H9 (cell line): ENCODE data around the gene ARSG. TPM values are rescaled to one million over a fixed set of nuclear protein-coding genes. Genes with fewer than 3 reads are reported as not detected.

Source experiments
- DNase-seq: peaks from one replicate; pipeline ENCODE4 v3.0.0-alpha.2; 2017
- H2AFZ ChIP-seq: one replicate; pipeline ENCODE4 v1.6.1; 2013; ENCODE audit warnings: mild to moderate bottlenecking, low read length, control low read depth, moderate library complexity
- H2AK5ac ChIP-seq: 2 replicates; pipeline ENCODE4 v1.6.1; 2013; ENCODE audit warnings: low read length, control low read depth, mixed read lengths; ENCODE audit not compliant: insufficient read length
- H2BK120ac ChIP-seq: one replicate; pipeline ENCODE4 v1.6.1; 2013; ENCODE audit warnings: low read depth, mild to moderate bottlenecking, low read length, control low read depth, inconsistent platforms; ENCODE audit not compliant: poor library complexity, severe bottlenecking
- H2BK12ac ChIP-seq: 2 replicates; pipeline ENCODE4 v1.6.1; 2013; ENCODE audit warnings: low read length, control low read depth, mixed read lengths, low read depth; ENCODE audit not compliant: insufficient read length
- H2BK15ac ChIP-seq: 2 replicates; pipeline ENCODE4 v1.6.1; 2013; ENCODE audit warnings: low read depth, low read length, control low read depth
- H2BK20ac ChIP-seq: one replicate; pipeline ENCODE4 v1.6.1; 2013; ENCODE audit warnings: low read depth, mild to moderate bottlenecking, low read length, control low read depth, inconsistent platforms; ENCODE audit not compliant: poor library complexity, severe bottlenecking
- H2BK5ac ChIP-seq: 2 replicates; pipeline ENCODE4 v1.6.1; 2013; ENCODE audit warnings: low read length, control low read depth, mixed read lengths; ENCODE audit not compliant: insufficient read length
- H3K14ac ChIP-seq: 2 replicates; pipeline ENCODE4 v1.6.1; 2013; ENCODE audit warnings: low read length, control low read depth; ENCODE audit not compliant: insufficient read depth
- H3K18ac ChIP-seq: 2 replicates; pipeline ENCODE4 v1.6.1; 2013; ENCODE audit warnings: low read depth, mild to moderate bottlenecking, mixed read lengths, low read length, control low read depth; ENCODE audit not compliant: insufficient read length
- H3K23ac ChIP-seq: 2 replicates; pipeline ENCODE4 v1.6.1; 2013; ENCODE audit warnings: low read length, control low read depth, mixed read lengths, low read depth; ENCODE audit not compliant: insufficient read length
- H3K23me2 ChIP-seq: 2 replicates; pipeline ENCODE4 v1.6.1; 2013; ENCODE audit warnings: low read depth, mild to moderate bottlenecking, mixed read lengths, low read length, control low read depth; ENCODE audit not compliant: insufficient read length, poor library complexity, severe bottlenecking
- H3K27ac ChIP-seq: 2 replicates; pipeline ENCODE4 v1.5.1; 2013; ENCODE audit warnings: low read length, control low read depth, mixed read lengths, low read depth; ENCODE audit not compliant: insufficient read length
- H3K27me3 ChIP-seq: 2 replicates; pipeline ENCODE4 v1.6.1; 2013; ENCODE audit warnings: low read length, control low read depth, inconsistent platforms; ENCODE audit not compliant: insufficient read depth
- H3K4ac ChIP-seq: 2 replicates; pipeline ENCODE4 v1.6.1; 2013; ENCODE audit warnings: low read depth, mild to moderate bottlenecking, control low read depth, inconsistent platforms, low read length, moderate library complexity
- H3K4me1 ChIP-seq: 2 replicates; pipeline ENCODE4 v1.6.1; 2013; ENCODE audit warnings: low read length, control low read depth, inconsistent platforms; ENCODE audit not compliant: insufficient read depth
- H3K4me2 ChIP-seq: 2 replicates; pipeline ENCODE4 v1.6.1; 2013; ENCODE audit warnings: low read length, control low read depth, mixed read lengths; ENCODE audit not compliant: insufficient read length, insufficient read depth
- H3K56ac ChIP-seq: 2 replicates; pipeline ENCODE4 v1.6.1; 2013; ENCODE audit warnings: low read depth, mild to moderate bottlenecking, mixed read lengths, low read length, control low read depth; ENCODE audit not compliant: insufficient read length
- H3K79me1 ChIP-seq: 2 replicates; pipeline ENCODE4 v1.6.1; 2013; ENCODE audit warnings: low read depth, mild to moderate bottlenecking, moderate library complexity, low read length, control low read depth, inconsistent platforms; ENCODE audit not compliant: insufficient read depth, poor library complexity, severe bottlenecking
- H3K79me2 ChIP-seq: 2 replicates; pipeline ENCODE4 v1.6.1; 2013; ENCODE audit warnings: low read length, control low read depth, inconsistent platforms; ENCODE audit not compliant: insufficient read depth
- H3K9ac ChIP-seq: 2 replicates; pipeline ENCODE4 v1.6.1; 2013; ENCODE audit warnings: low read length, control low read depth, mixed read lengths; ENCODE audit not compliant: insufficient read length; ENCODE audit errors: extremely low read depth
- H3K9me3 ChIP-seq: one replicate; pipeline ENCODE4 v1.6.1; 2013; ENCODE audit warnings: low read depth, low read length, inconsistent platforms; ENCODE audit not compliant: control insufficient read depth
- H3T11ph ChIP-seq: one replicate; pipeline ENCODE4 v1.6.1; 2013; ENCODE audit warnings: mild to moderate bottlenecking, low read length, control low read depth, inconsistent platforms
- H4K20me1 ChIP-seq: one replicate; pipeline ENCODE4 v1.6.1; 2013; ENCODE audit not compliant: control insufficient read depth, insufficient read length, insufficient read depth
- H4K5ac ChIP-seq: 2 replicates; pipeline ENCODE4 v1.6.1; 2013; ENCODE audit warnings: low read depth, mild to moderate bottlenecking, mixed read lengths, low read length, control low read depth; ENCODE audit not compliant: insufficient read length
- H4K8ac ChIP-seq: replicated peaks from 2 replicates; pipeline ENCODE4 v1.6.1; 2013; ENCODE audit warnings: low read length, control low read depth, mixed read lengths, low read depth; ENCODE audit not compliant: insufficient read length
- H4K91ac ChIP-seq: 2 replicates; pipeline ENCODE4 v1.6.1; 2013; ENCODE audit warnings: low read depth, mild to moderate bottlenecking, moderate library complexity, mixed read lengths, low read length, control low read depth; ENCODE audit not compliant: insufficient read length
- H3K27ac Mint-ChIP-seq, 3 experiments: 2 replicates in 2 of 3; 3 replicates in 1 of 3; pipeline ENCODE4 v1.8.0; 2020 to 2021; ENCODE audit warnings: mixed read lengths in 3 of 3, mild to moderate bottlenecking in 1 of 3, moderate library complexity in 1 of 3
- H3K27me3 Mint-ChIP-seq: 2 replicates; pipeline ENCODE4 v1.8.0; 2021; ENCODE audit warnings: low read depth, mild to moderate bottlenecking, moderate library complexity, mixed read lengths
- H3K36me3 Mint-ChIP-seq, 3 experiments: 2 replicates in 2 of 3; 3 replicates in 1 of 3; pipeline ENCODE4 v1.8.0; 2020 to 2021; ENCODE audit warnings: low read depth in 3 of 3, mixed read lengths in 3 of 3; ENCODE audit not compliant: insufficient read depth in 1 of 3
- H3K4me1 Mint-ChIP-seq, 2 experiments: 2 replicates each; pipeline ENCODE4 v1.8.0; 2020; ENCODE audit warnings: mixed read lengths in 2 of 2
- H3K4me3 Mint-ChIP-seq, 2 experiments: 2 replicates in 1 of 2; 3 replicates in 1 of 2; pipeline ENCODE4 v1.8.0; 2020 to 2021; ENCODE audit warnings: mild to moderate bottlenecking in 2 of 2, mixed read lengths in 2 of 2, moderate library complexity in 1 of 2
- H3K9me3 Mint-ChIP-seq, 2 experiments: 2 replicates in 1 of 2; 3 replicates in 1 of 2; pipeline ENCODE4 v1.8.0; 2020; ENCODE audit warnings: mild to moderate bottlenecking in 2 of 2, mixed read lengths in 2 of 2, moderate library complexity in 1 of 2
- CTCF ChIP-seq: fragments of 200-600 bp; sonication (generic); conservative IDR thresholded peaks from 3 replicates; pipeline ENCODE4 v1.8.0; 2021; ENCODE audit warnings: antibody characterized with exemption, mild to moderate bottlenecking
- WGBS: extraction: QIAGEN DNeasy Blood & Tissue Kit; methylation state at CpG from one replicate; pipeline ENCODE4 v1.1.7; 2013; ENCODE audit warnings: missing lambda C conversion rate, low lambda C conversion rate, mixed read lengths; ENCODE audit not compliant: insufficient read length; ENCODE audit errors: extremely low coverage; 5-methylcytosine and 5-hydroxymethylcytosine counted together
- total RNA-seq: library from RNA; stranded (reverse); gene quantifications from 2 replicates; pipeline ENCODE4 v1.2.1, GENCODE V29; 2021

Gene ARSG
- total RNA-seq, 1 experiment from 2014 or later = 3.6 TPM

GRCh38 chr17:68390888-68391545 lies 99.7 kb downstream of the ARSG start:
- no peak overlapping the region; the same call in 1 of the 2 replicates for H3K14ac ChIP-seq

More at GRCh38 chr17:68390888-68391545, 99.7 kb downstream of the ARSG start:
- Mint-ChIP-seq H3K27ac (no peak overlapping the region), H3K9me3 (peaks cover 5 to 7% of the 10 kb centered on the region in 2 experiments; a peak in 4 of 5 replicates), H3K27me3 (peaks cover 2% of the 10 kb centered on the region; the same call in 1 of the 2 replicates), H3K4me3 (no peak overlapping the region), H3K4me1 (peaks cover 0 to 6% of the 10 kb centered on the region in 2 experiments; a peak in 2 of 4 replicates), H3K36me3 (peaks cover 0 to 6% (median 5%) of the 10 kb centered on the region in 3 experiments; a peak in 4 of 7 replicates)
- H4K91ac ChIP-seq = no peak overlapping the region
- H4K8ac ChIP-seq = no peak overlapping the region
- no peaks in the 10 kb centered on the region for H3K9me3 ChIP-seq
- no peak overlapping the region for H3T11ph ChIP-seq
- no peak overlapping the region for H3K18ac ChIP-seq
- H3K23me2 ChIP-seq = no peaks in the 10 kb centered on the region
- no peaks in the 10 kb centered on the region for H3K27me3 ChIP-seq
- H2BK20ac ChIP-seq = no peak overlapping the region
- H3K23ac ChIP-seq = no peak overlapping the region
- no peak overlapping the region for H2BK15ac ChIP-seq
- H2BK5ac ChIP-seq = no peak overlapping the region
- no peaks in the 10 kb centered on the region for H4K20me1 ChIP-seq
- H3K4me2 ChIP-seq = no peak overlapping the region
- DNase-seq = no peak
- no peak overlapping the region for H3K56ac ChIP-seq
- H2AK5ac ChIP-seq = no peak overlapping the region
- no peak overlapping the region for H3K4ac ChIP-seq
- no peak overlapping the region for H2AFZ ChIP-seq
- no peak for TF ChIP-seq CTCF
- H3K79me1 ChIP-seq = no peaks in the 10 kb centered on the region
- no peaks in the 10 kb centered on the region for H3K4me1 ChIP-seq
- no peak overlapping the region for H3K27ac ChIP-seq
- H3K9ac ChIP-seq = no peak overlapping the region
- no peak overlapping the region for H2BK12ac ChIP-seq
- no peak overlapping the region for H2BK120ac ChIP-seq
- H3K79me2 ChIP-seq = no peaks in the 10 kb centered on the region
- no CpG with 5 or more reads among the region's 11 CpGs for WGBS
- H4K5ac ChIP-seq = no peak overlapping the region
